ENCODE measurements around the gene CIAPIN1.

Gene CIAPIN1

GRCh38 chr16:57411362-57411976, 35.7 kb downstream of the CIAPIN1 start:
- no peak for DNase-seq (ENCODE audit: extremely low read depth, low read depth)

GRCh38 chr16:57409870-57410587, 37.2 kb downstream of the CIAPIN1 start:
- DNase-seq (ENCODE audit: extremely low read depth, low read depth): no peak

More at GRCh38 chr16:57411362-57411976, 35.7 kb downstream of the CIAPIN1 start:
- TF ChIP-seq CTCF (IDR thresholded peaks at IDR 0.05; ENCODE audit: low read depth, low read length): no peak

GRCh38 chr16:57409065-57409464, 38.1 kb downstream of the CIAPIN1 start:
- no peak for DNase-seq (ENCODE audit: extremely low read depth, low read depth)
- no peak for TF ChIP-seq CTCF (IDR thresholded peaks at IDR 0.05; ENCODE audit: low read depth, low read length)

More at GRCh38 chr16:57409870-57410587, 37.2 kb downstream of the CIAPIN1 start:
- no peak for TF ChIP-seq CTCF (IDR thresholded peaks at IDR 0.05; ENCODE audit: low read depth, low read length)

- TF ChIP-seq CTCF (IDR thresholded peaks at IDR 0.05; ENCODE audit: low read depth, low read length): no peak
- no peak for DNase-seq (ENCODE audit: extremely low read depth, low read depth)
Measured at GRCh38 chr16:57407521-57408353, 39.4 kb downstream of the CIAPIN1 start.

GRCh38 chr16:57406881-57407280, 40.3 kb downstream of the CIAPIN1 start:
- TF ChIP-seq CTCF (IDR thresholded peaks at IDR 0.05; ENCODE audit: low read depth, low read length): no peak

GRCh38 chr16:57405097-57405496, 42.1 kb downstream of the CIAPIN1 start:
- no peak for TF ChIP-seq CTCF (IDR thresholded peaks at IDR 0.05; ENCODE audit: low read depth, low read length)
- DNase-seq (ENCODE audit: extremely low read depth, low read depth): no peak

More at GRCh38 chr16:57406881-57407280, 40.3 kb downstream of the CIAPIN1 start:
- no peak for DNase-seq (ENCODE audit: extremely low read depth, low read depth)

Data from AG09319 (cell line).